GM19043 (cell line): ENCODE measurements around the gene PRKCZ.

Experiments used
- ATAC-seq: cut with Tn5 transposase; IDR thresholded peaks from one replicate; pipeline ENCODE4 v1.9.1; 2021; ENCODE audit warnings: low read depth; ENCODE audit not compliant: unreplicated experiment

Gene PRKCZ

DNA sequence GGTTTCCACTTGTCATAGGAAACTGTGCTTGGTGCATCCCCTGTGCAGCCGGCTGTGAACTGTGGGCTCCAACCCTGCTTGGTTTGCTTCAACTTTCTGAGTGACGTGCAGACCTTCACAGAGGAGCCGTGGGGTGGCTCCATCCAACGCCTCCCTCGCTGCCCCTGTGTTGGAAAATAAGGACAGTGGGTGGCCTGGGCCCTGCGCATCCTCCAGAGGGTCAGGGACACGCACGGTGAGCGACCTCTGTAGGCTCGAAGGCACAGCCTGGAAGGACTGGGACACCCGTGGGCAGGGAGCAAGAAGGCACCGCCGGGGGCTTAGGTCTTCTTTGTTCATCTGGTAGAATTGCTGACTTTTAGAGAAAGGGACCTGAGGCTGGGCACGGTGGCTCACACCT, 150.9 kb downstream of the PRKCZ start:
- no peak for ATAC-seq

DNA sequence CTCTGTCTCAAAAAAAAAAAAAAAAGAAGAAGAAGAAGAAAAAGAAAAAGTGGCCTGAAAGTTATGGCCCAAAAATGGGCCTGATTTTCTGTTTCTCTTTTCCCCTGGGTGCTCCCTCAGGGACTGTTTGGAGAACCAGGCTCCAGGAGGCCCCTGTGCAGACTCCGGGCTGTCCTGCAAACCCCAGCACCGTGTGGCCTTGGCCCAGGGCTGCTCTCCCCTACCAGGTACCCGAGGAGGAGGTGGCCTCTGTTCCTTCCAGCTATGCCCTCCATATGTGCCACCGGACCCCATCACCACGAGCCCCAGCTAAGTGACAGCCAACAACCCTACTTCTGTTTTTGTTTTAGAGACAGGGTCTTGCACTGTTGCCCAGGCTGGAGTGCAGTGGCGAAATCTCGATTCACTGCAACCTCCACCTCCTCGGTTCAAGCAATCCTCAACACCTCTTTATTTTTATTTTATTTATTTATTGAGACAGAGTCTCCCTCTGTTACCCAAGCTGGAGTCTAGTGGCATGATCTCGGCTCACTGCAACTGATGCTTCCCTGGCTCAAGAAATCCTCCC, 151.9 kb downstream of the PRKCZ start:
- no peak for ATAC-seq

- ATAC-seq = no peak
Measured at GRCh38 chr1:2202843-2203601, 152.8 kb downstream of the PRKCZ start.

GRCh38 chr1:2203671-2204414, 153.6 kb downstream of the PRKCZ start:
- no peak for ATAC-seq

- ATAC-seq = no peak
Measured at GRCh38 chr1:2204415-2205190, 154.4 kb downstream of the PRKCZ start.

GRCh38 chr1:2205191-2205952, 155.2 kb downstream of the PRKCZ start:
- peak; percentile 81 for ATAC-seq

- no peak for ATAC-seq
Measured at GRCh38 chr1:2206813-2207487, 156.7 kb downstream of the PRKCZ start.

- no peak for ATAC-seq
Measured at GRCh38 chr1:2208309-2209239, 158.4 kb downstream of the PRKCZ start.

GRCh38 chr1:2209400-2210083, 159.3 kb downstream of the PRKCZ start:
- ATAC-seq = no peak

DNA sequence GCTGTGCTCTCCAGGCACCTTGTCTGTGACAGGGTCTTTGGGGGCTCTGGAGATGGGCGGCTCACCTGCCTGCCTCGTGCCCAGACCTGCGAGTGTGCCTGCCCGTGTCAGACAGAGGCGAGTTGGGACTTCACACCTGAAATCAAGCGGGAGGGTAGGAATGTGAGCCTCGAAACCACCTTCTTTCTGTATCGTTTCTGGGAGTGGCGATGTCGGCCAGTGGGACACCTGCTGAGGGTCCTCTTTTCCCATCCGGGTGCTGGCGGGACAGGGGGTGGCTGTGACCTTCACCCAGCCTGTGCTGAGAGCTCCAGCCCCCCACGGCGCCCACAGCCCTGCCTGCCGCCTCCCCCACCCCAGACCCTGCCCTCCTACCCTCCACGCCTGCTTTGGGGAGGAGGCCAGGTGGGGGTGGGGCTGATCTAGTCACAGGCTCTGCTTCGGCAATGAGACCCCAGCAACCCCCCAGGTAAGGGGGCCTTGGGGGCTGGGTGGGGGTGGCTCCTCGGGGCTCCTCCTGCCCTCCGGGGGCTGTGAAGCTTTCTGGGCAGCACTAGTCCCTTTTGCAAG, 160.0 kb downstream of the PRKCZ start:
- no peak for ATAC-seq

- no peak for ATAC-seq
Measured at GRCh38 chr1:2210786-2211185, 160.6 kb downstream of the PRKCZ start.

- no peak for ATAC-seq
Measured at GRCh38 chr1:2212274-2212531, 162.0 kb downstream of the PRKCZ start.

DNA sequence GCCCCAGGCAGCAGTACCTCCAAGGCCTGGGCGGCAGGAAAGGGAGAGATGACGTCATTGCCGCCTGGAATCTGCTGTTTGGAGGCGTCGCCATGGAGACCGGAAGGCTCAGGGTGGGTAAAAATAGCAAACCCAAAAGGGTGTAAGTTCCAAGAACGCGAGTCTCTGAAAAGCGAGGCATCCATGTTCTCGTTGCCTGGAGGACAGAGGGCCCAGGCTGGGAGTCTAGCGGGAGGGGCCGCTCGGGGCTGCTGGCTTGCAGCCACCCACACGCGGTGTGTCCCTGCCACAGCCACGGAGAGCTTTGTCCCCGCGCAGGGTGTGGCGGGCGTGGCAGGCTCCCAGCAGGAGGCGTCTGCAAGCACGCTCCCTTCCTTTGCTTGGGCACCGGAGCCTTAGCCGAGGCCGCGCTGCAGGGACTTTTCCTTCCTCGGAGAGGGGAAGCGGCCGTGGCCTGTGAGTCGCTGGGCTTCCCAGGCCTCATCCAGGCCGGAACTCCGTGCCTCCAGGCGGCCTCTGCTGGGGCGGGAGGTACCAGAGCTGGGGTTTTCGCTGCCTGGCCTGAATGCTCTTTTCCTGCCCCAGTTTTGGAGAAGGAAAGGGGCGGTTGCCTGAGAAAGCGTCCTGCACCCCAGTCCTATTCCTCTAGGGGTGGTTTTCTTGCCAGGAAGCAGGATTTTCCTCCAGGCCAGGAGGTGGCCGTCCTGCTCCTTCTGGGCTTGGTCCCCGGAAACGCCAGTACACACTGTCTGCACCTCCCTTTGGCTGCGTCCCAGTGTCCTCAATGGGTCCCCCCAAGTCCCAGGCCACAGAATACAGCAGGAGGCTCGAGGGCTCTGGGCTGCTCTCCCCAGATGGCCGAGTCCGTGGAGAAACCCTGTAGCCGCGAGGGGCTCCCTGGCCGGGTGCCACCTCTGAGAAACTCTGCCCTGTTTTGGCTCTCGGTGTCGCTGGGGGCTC, 162.6 kb downstream of the PRKCZ start:
- ATAC-seq = no peak

GRCh38 chr1:2213576-2214505, 163.6 kb downstream of the PRKCZ start:
- ATAC-seq = no peak

GRCh38 chr1:2214541-2215241, 164.5 kb downstream of the PRKCZ start:
- ATAC-seq = no peak
